ENCODE results near the gene ST8SIA1.

- TF ChIP-seq, protein P1, sequence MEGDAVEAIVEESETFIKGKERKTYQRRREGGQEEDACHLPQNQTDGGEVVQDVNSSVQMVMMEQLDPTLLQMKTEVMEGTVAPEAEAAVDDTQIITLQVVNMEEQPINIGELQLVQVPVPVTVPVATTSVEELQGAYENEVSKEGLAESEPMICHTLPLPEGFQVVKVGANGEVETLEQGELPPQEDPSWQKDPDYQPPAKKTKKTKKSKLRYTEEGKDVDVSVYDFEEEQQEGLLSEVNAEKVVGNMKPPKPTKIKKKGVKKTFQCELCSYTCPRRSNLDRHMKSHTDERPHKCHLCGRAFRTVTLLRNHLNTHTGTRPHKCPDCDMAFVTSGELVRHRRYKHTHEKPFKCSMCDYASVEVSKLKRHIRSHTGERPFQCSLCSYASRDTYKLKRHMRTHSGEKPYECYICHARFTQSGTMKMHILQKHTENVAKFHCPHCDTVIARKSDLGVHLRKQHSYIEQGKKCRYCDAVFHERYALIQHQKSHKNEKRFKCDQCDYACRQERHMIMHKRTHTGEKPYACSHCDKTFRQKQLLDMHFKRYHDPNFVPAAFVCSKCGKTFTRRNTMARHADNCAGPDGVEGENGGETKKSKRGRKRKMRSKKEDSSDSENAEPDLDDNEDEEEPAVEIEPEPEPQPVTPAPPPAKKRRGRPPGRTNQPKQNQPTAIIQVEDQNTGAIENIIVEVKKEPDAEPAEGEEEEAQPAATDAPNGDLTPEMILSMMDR (IDR thresholded peaks at IDR 0.05), result no peak
- no peak for TF ChIP-seq POLR2A (IDR thresholded peaks at IDR 0.05)
Observed at GRCh38 chr12:22340143-22340542, 5.6 kb upstream of the ST8SIA1 start.

All from right lobe of liver (tissue), 4 donors.